K562 (cell line): ENCODE measurements around the gene KIFAP3. TPM values are rescaled to one million over a fixed set of nuclear protein-coding genes. Genes with fewer than 3 reads are reported as not detected.

Source experiments
- ARID2 ChIP-seq: fragments of 450-650 bp; IDR thresholded peaks from 2 replicates; pipeline ENCODE4 v1.6.1; 2017; ENCODE audit warnings: antibody characterized with exemption, mild to moderate bottlenecking
- ATF7 ChIP-seq: fragments of 450-650 bp; IDR thresholded peaks from 2 replicates; pipeline ENCODE4 v1.7.1; 2014; ENCODE audit warnings: mild to moderate bottlenecking, moderate library complexity
- CBFA2T2 ChIP-seq: fragments of 450-650 bp; conservative IDR thresholded peaks from 2 replicates; pipeline ENCODE4 v1.6.1; 2017; ENCODE audit warnings: mild to moderate bottlenecking
- CBX1 ChIP-seq: sonication (generic); IDR thresholded peaks from 2 replicates; pipeline ENCODE4 v1.6.1; 2016; ENCODE audit warnings: antibody characterized with exemption, low read depth, mild to moderate bottlenecking
- CEBPB ChIP-seq: fragments of 450-650 bp; IDR thresholded peaks from 2 replicates; pipeline ENCODE4 v1.6.1; 2016; ENCODE audit warnings: missing genetic modification characterization, missing compliant biosample characterization
- CEBPG ChIP-seq, 3 experiments: fragments of 200-800 bp in 1 of 3; sonication (Bioruptor generic) in 1 of 3; sonication (generic) in 1 of 3; formaldehyde crosslinking in 1 of 3; IDR thresholded peaks in 2 of 3; conservative IDR thresholded peaks in 1 of 3; 2 replicates each; pipeline versions ENCODE4 v1.6.1 to v1.8.0; 2016 to 2022; ENCODE audit warnings: missing compliant biosample characterization in 2 of 3, missing genetic modification characterization in 2 of 3, mild to moderate bottlenecking in 1 of 3, missing genetic modification reagents in 1 of 3
- CSDE1 ChIP-seq, 2 experiments: fragments of 450-650 bp; IDR thresholded peaks; 2 replicates each; pipeline ENCODE4 v1.6.1; 2016; ENCODE audit warnings: mild to moderate bottlenecking in 1 of 2
- FOXK2 ChIP-seq, 2 experiments: fragments of 450-650 bp; IDR thresholded peaks in 1 of 2; conservative IDR thresholded peaks in 1 of 2; 2 replicates each; pipeline ENCODE4 v1.6.1; 2016; ENCODE audit warnings: low read depth in 2 of 2, mild to moderate bottlenecking in 1 of 2
- L3MBTL2 ChIP-seq: fragments of 450-650 bp; IDR thresholded peaks from 2 replicates; pipeline ENCODE4 v1.6.1; 2016; ENCODE audit warnings: mild to moderate bottlenecking, moderate library complexity
- MAFK ChIP-seq: IDR thresholded peaks from 2 replicates; pipeline ENCODE4 v1.6.1; 2011; ENCODE audit warnings: low read length, improper control_type of control experiment
- MEF2D ChIP-seq: conservative IDR thresholded peaks from 2 replicates; pipeline ENCODE4 v1.6.1; 2016; ENCODE audit warnings: low read depth, missing genetic modification characterization, missing compliant biosample characterization
- MLLT1 ChIP-seq, 2 experiments: fragments of 450-650 bp; IDR thresholded peaks; 2 replicates each; pipeline ENCODE4 v1.6.1; 2016
- MXI1 ChIP-seq: IDR thresholded peaks from 2 replicates; pipeline ENCODE4 v1.6.1; 2011; ENCODE audit warnings: low read depth, mild to moderate bottlenecking, improper control_type of control experiment, low read length
- PHF8 ChIP-seq: fragments of 200-600 bp; sonication (generic); IDR thresholded peaks from 2 replicates; pipeline ENCODE4 v1.6.1; 2012; ENCODE audit warnings: mixed run types, mild to moderate bottlenecking, inconsistent platforms, low read length, moderate library complexity, borderline replicate concordance
- PTRF ChIP-seq: fragments of 450-650 bp; IDR thresholded peaks from 2 replicates; pipeline ENCODE4 v1.6.1; 2016; ENCODE audit warnings: mild to moderate bottlenecking, missing genetic modification characterization, missing compliant biosample characterization
- RBM22 ChIP-seq: fragments of 200-400 bp; formaldehyde crosslinking; IDR thresholded peaks from 2 replicates; pipeline ENCODE4 v1.6.1; 2018; ENCODE audit warnings: low read length, low read depth; ENCODE audit not compliant: poor library complexity, severe bottlenecking
- RBM39 ChIP-seq: fragments of 200-400 bp; formaldehyde crosslinking; optimal IDR thresholded peaks from 2 replicates; pipeline ENCODE3; 2018; ENCODE audit warnings: low read depth, low read length
- RCOR1 ChIP-seq, 2 experiments: IDR thresholded peaks; 2 replicates each; pipeline ENCODE4 v1.6.1; 2012; ENCODE audit warnings: low read depth in 2 of 2, low read length in 2 of 2, borderline replicate concordance in 1 of 2, improper control_type of control experiment in 1 of 2
- SMAD4 ChIP-seq: fragments of 250-450 bp; sonication (Bioruptor Pico); conservative IDR thresholded peaks from 2 replicates; pipeline ENCODE4 v1.8.0; 2021; ENCODE audit warnings: inconsistent platforms, mild to moderate bottlenecking, moderate library complexity
- SRF ChIP-seq, 2 experiments: fragments of 250-450, 450-650 bp in 1 of 2; sonication (Bioruptor Pico) in 1 of 2; sonication (generic) in 1 of 2; formaldehyde crosslinking; IDR thresholded peaks; 2 replicates each; pipeline versions ENCODE4 v1.5.0 to v1.5.1; 2020 to 2022; ENCODE audit warnings: mild to moderate bottlenecking in 1 of 2, missing genetic modification reagents in 1 of 2
- SRSF1 ChIP-seq: fragments of 200-400 bp; formaldehyde crosslinking; IDR thresholded peaks from 2 replicates; pipeline ENCODE4 v1.6.1; 2017; ENCODE audit warnings: mild to moderate bottlenecking, low read depth, low read length, moderate library complexity
- ZBTB12 ChIP-seq: fragments of 250-450 bp; sonication (Bioruptor Pico); IDR thresholded peaks from 2 replicates; pipeline ENCODE4 v1.4.0; 2020
- ZNF316 ChIP-seq: fragments of 450-650 bp; IDR thresholded peaks from 2 replicates; pipeline ENCODE4 v1.6.1; 2016
- ZNF695 ChIP-seq: fragments of 450-650 bp; formaldehyde crosslinking; IDR thresholded peaks from 2 replicates; pipeline ENCODE4 v1.4.0; 2020; ENCODE audit warnings: mild to moderate bottlenecking, moderate library complexity
- polyA plus RNA-seq, 8 experiments: library from polyadenylated mRNA; depleted of rRNA in 4 of 8; stranded (reverse) in 5 of 8; unstranded in 3 of 8; fragments of >200 nt; fragmentation: Nextera tagmentation in 2 of 8; fragmentation: Illumina TruSeq in 1 of 8; extraction: Ambion mirVana in 2 of 8; extraction: Trizol in 1 of 8; gene quantifications; 2 replicates each; pipeline versions ENCODE4 v1.2.1 to v1.2.3, GENCODE V29; 2011 to 2014; ENCODE audit warnings: inconsistent platforms in 1 of 8, missing spikeins in 1 of 8
- total RNA-seq, 7 experiments: library from RNA; depleted of rRNA in 6 of 7; stranded (reverse); fragments of >200 nt in 6 of 7; fragmentation: Illumina TruSeq in 2 of 7; extraction: Trizol in 2 of 7; gene quantifications; 2 replicates each; pipeline versions ENCODE4 v1.2.1 to v1.2.3, GENCODE V29; 2011 to 2021; ENCODE audit warnings: low replicate concordance in 1 of 7
- TF ChIP-seq, protein P1 (sequence below), 2 experiments: IDR thresholded peaks; 2 replicates each; pipeline ENCODE4 v1.6.1; 2012; ENCODE audit warnings: improper control_type of control experiment in 2 of 2, low read depth in 2 of 2, low read length in 2 of 2, borderline replicate concordance in 1 of 2

KIFAP3 gene
- total and polyA plus RNA-seq, 9 of the 15 experiments (the other 6 are each of a cell fraction or from before 2014, with no cell fraction given): 8.8 to 17.5 (median 11.8) TPM

DNA sequence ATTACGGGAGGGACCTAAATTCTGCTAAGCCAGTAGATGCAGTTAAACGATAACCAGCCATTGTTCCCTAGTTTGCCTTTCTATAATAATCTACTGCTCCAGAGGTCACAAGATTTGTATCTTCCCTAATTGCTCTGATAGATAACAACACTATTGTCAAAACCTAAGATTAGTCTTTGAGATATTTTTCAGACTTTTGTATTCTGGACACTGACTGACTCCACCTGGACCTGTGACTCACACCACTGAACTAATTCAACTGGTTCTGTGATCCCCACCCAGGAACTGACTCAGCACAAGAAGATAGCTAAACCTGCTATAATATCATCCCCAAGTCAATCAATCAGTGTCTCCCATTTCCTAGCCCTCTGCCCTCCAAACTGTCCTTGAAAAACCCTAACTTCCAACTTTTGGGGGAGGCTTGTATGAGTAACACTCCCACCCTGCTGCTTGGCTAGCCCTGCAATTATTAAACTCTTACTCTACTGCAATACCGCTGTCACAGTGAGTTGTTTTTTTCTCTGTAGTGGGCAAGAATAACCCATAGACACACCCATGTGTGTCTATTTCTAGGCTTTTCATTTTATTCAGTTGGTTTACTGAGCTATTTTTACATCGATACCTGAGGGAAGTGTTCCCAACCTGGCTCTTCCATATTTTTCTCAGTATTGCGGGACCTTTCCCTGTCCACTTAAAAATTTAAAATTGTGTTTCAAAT, 11.2 kb downstream of the KIFAP3 start (continued):
- TF ChIP-seq SMAD4 (CRISPR knock-in tag) (no peak), SRSF1 (no peak), RCOR1 (IDR thresholded peaks at IDR 0.05; ENCODE audit: borderline replicate concordance in 1 of 2, low read depth in 2 of 2, low read length in 2 of 2) (peak in 1 of 2 experiments; percentile 53; a peak in 2 of 4 replicates), CBX1 (no peak), MEF2D (tag) (no peak), MAFK (peak; percentile 39; the same call in 1 of the 2 replicates), RBM39 (no peak), ARID2 (no peak), PHF8 (no peak), FOXK2 (conservative IDR thresholded peaks at IDR 0.05 in 1 of 2, IDR thresholded peaks at IDR 0.05 in 1 of 2; ENCODE audit: low read depth in 2 of 2) (no peak), CEBPG (CRISPR knock-in tag; IDR thresholded peaks at IDR 0.05) (no peak), CEBPG (tag; conservative IDR thresholded peaks at IDR 0.05 in 1 of 2, IDR thresholded peaks at IDR 0.05 in 1 of 2) (no peak), ZNF316 (peak; percentile 75), ZNF695 (CRISPR knock-in tag) (no peak), MXI1 (no peak), SRF (CRISPR knock-in tag; IDR thresholded peaks at IDR 0.05) (no peak), MLLT1 (IDR thresholded peaks at IDR 0.05) (no peak), PTRF (tag) (no peak), ZBTB12 (CRISPR knock-in tag) (no peak), CBFA2T2 (0 out of 2 replicates have a peak, but pooled peaks have one; percentile 31), ATF7 (no peak), CSDE1 (IDR thresholded peaks at IDR 0.05) (no peak), CEBPB (no peak), L3MBTL2 (no peak), RBM22 (no peak)
- TF ChIP-seq, protein P1, sequence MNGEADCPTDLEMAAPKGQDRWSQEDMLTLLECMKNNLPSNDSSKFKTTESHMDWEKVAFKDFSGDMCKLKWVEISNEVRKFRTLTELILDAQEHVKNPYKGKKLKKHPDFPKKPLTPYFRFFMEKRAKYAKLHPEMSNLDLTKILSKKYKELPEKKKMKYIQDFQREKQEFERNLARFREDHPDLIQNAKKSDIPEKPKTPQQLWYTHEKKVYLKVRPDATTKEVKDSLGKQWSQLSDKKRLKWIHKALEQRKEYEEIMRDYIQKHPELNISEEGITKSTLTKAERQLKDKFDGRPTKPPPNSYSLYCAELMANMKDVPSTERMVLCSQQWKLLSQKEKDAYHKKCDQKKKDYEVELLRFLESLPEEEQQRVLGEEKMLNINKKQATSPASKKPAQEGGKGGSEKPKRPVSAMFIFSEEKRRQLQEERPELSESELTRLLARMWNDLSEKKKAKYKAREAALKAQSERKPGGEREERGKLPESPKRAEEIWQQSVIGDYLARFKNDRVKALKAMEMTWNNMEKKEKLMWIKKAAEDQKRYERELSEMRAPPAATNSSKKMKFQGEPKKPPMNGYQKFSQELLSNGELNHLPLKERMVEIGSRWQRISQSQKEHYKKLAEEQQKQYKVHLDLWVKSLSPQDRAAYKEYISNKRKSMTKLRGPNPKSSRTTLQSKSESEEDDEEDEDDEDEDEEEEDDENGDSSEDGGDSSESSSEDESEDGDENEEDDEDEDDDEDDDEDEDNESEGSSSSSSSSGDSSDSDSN (IDR thresholded peaks at IDR 0.05; ENCODE audit: borderline replicate concordance in 1 of 2, low read depth in 2 of 2, low read length in 2 of 2): no peak
